Spinal cord (tissue), 10 donors: ENCODE data around the gene VPS35L. TPM values are rescaled to one million over a fixed set of nuclear protein-coding genes. Genes with fewer than 3 reads are reported as not detected.

Source experiments
- DNase-seq, 6 donors: peaks; one replicate each; pipeline versions ENCODE4 v3.0.0 to v3.0.0-alpha.2; 2013 to 2015; ENCODE audit warnings: low spot score in 6 of 6, low read depth in 4 of 6
- H3K27ac ChIP-seq: one replicate; pipeline ENCODE4 v1.5.1; 2013; ENCODE audit warnings: low read depth, low read length, control low read depth
- H3K27me3 ChIP-seq: one replicate; pipeline ENCODE4 v1.6.1; 2013; ENCODE audit warnings: low read length; ENCODE audit not compliant: control insufficient read depth, insufficient read depth
- H3K36me3 ChIP-seq: one replicate; pipeline ENCODE4 v1.6.1; 2013; ENCODE audit warnings: low read length; ENCODE audit not compliant: control insufficient read depth, insufficient read depth
- H3K4me1 ChIP-seq: one replicate; pipeline ENCODE4 v1.6.1; 2013; ENCODE audit warnings: low read length; ENCODE audit not compliant: control insufficient read depth, insufficient read depth
- H3K4me3 ChIP-seq: one replicate; pipeline ENCODE4 v1.5.1; 2013; ENCODE audit warnings: low read depth, low read length, control low read depth
- H3K9me3 ChIP-seq: one replicate; pipeline ENCODE4 v1.6.1; 2013; ENCODE audit warnings: low read length; ENCODE audit not compliant: control insufficient read depth, insufficient read depth
- WGBS: methylation state at CpG from one replicate; pipeline ENCODE4 v1.1.5; 2013; ENCODE audit warnings: missing lambda C conversion rate; ENCODE audit not compliant: insufficient coverage; 5-methylcytosine and 5-hydroxymethylcytosine counted together
- polyA plus RNA-seq, 2 donors: library from polyadenylated mRNA; unstranded; fragments of 120-200 nt; gene quantifications; one replicate each; pipeline ENCODE4 v1.2.1, GENCODE V29; 2013; ENCODE audit not compliant: insufficient read length in 2 of 2
- total RNA-seq, 2 donors: library from RNA; depleted of rRNA in 1 of 2; stranded (reverse); fragments of 120-200 nt in 1 of 2; fragments of >200 nt in 1 of 2; gene quantifications; one replicate each; pipeline versions ENCODE4 v1.2.3 to v1.2.4, GENCODE V29; 2013 to 2014
- donor health status: healthy.

The VPS35L gene
- total and polyA plus RNA-seq, 4 donors, result 58.1 to 67.3 (median 63.8) TPM

GRCh38 chr16:19705146-19705501 lies 149.6 kb downstream of the VPS35L start:
- no peak for DNase-seq
- H3K36me3 ChIP-seq, result peaks cover 81% of the 10 kb centered on the region
- H3K4me1 ChIP-seq, result peaks cover 7% of the 10 kb centered on the region
- H3K4me3 ChIP-seq, result no peak overlapping the region
- H3K9me3 ChIP-seq, result no peaks in the 10 kb centered on the region
- no peaks in the 10 kb centered on the region for H3K27me3 ChIP-seq
- H3K27ac ChIP-seq, result no peak overlapping the region
- 97% methylated on average over 7 of the region's 8 CpGs for WGBS

GRCh38 chr16:19705843-19706242 lies 150.3 kb downstream of the VPS35L start:
- no peak overlapping the region for H3K27ac ChIP-seq
- H3K27me3 ChIP-seq, result no peaks in the 10 kb centered on the region
- H3K4me1 ChIP-seq, result peaks cover 7% of the 10 kb centered on the region
- no peaks in the 10 kb centered on the region for H3K9me3 ChIP-seq
- no peak overlapping the region for H3K4me3 ChIP-seq
- H3K36me3 ChIP-seq, result peaks cover 88% of the 10 kb centered on the region
- WGBS, result 100% methylated on average over 3 of the region's 5 CpGs
- DNase-seq, result no peak

- 98% methylated on average over 15 of the region's 15 CpGs for WGBS
- H3K4me1 ChIP-seq, result peaks cover 7% of the 10 kb centered on the region
- H3K27me3 ChIP-seq, result no peaks in the 10 kb centered on the region
- no peak overlapping the region for H3K4me3 ChIP-seq
- no peak for DNase-seq
- peaks cover 89% of the 10 kb centered on the region for H3K36me3 ChIP-seq
- no peak overlapping the region for H3K27ac ChIP-seq
- H3K9me3 ChIP-seq, result no peaks in the 10 kb centered on the region
Measured at GRCh38 chr16:19706846-19707245, 151.3 kb downstream of the VPS35L start.

- DNase-seq, result no peak
- Histone ChIP-seq H3K4me3 (no peak overlapping the region), H3K27ac (no peak overlapping the region), H3K36me3 (peaks cover 89% of the 10 kb centered on the region), H3K27me3 (no peaks in the 10 kb centered on the region), H3K9me3 (no peaks in the 10 kb centered on the region), H3K4me1 (peaks cover 7% of the 10 kb centered on the region)
- WGBS, result 76% methylated on average over 9 of the region's 22 CpGs
Measured at GRCh38 chr16:19707569-19708295, 152.2 kb downstream of the VPS35L start.

GRCh38 chr16:19708296-19709205 lies 153.0 kb downstream of the VPS35L start:
- H3K27ac ChIP-seq, result no peak overlapping the region
- H3K4me1 ChIP-seq, result peaks cover 7% of the 10 kb centered on the region
- H3K4me3 ChIP-seq, result no peak overlapping the region
- WGBS, result 75% methylated on average over 13 of the region's 18 CpGs
- peaks cover 91% of the 10 kb centered on the region for H3K36me3 ChIP-seq
- H3K9me3 ChIP-seq, result no peaks in the 10 kb centered on the region
- no peaks in the 10 kb centered on the region for H3K27me3 ChIP-seq
- DNase-seq, result no peak

- H3K4me1 ChIP-seq, result peaks cover 7% of the 10 kb centered on the region
- H3K27ac ChIP-seq, result no peak overlapping the region
- H3K36me3 ChIP-seq, result peaks cover 89% of the 10 kb centered on the region
- WGBS, result 94% methylated on average over 22 of the region's 22 CpGs
- no peaks in the 10 kb centered on the region for H3K27me3 ChIP-seq
- no peaks in the 10 kb centered on the region for H3K9me3 ChIP-seq
- DNase-seq, result no peak
- no peak overlapping the region for H3K4me3 ChIP-seq
Measured at GRCh38 chr16:19709381-19710136, 154.1 kb downstream of the VPS35L start.

GRCh38 chr16:19710191-19710908 lies 154.8 kb downstream of the VPS35L start:
- H3K4me1 ChIP-seq, result peaks cover 7% of the 10 kb centered on the region
- no peak overlapping the region for H3K4me3 ChIP-seq
- no peak for DNase-seq
- H3K27me3 ChIP-seq, result no peaks in the 10 kb centered on the region
- H3K27ac ChIP-seq, result no peak overlapping the region
- WGBS, result 77% methylated on average over 22 of the region's 23 CpGs
- H3K36me3 ChIP-seq, result peaks cover 82% of the 10 kb centered on the region
- no peaks in the 10 kb centered on the region for H3K9me3 ChIP-seq

- WGBS, result 63% methylated on average over 11 of the region's 13 CpGs
- H3K27ac ChIP-seq, result no peak overlapping the region
Measured at GRCh38 chr16:19710991-19711545, 155.6 kb downstream of the VPS35L start.

GRCh38 chr16:19711643-19712042 lies 156.1 kb downstream of the VPS35L start:
- peaks cover 11% of the 10 kb centered on the region for H3K4me1 ChIP-seq
- peaks cover 75% of the 10 kb centered on the region for H3K36me3 ChIP-seq
- 95% methylated on average over 10 of the region's 12 CpGs for WGBS
- H3K9me3 ChIP-seq, result no peaks in the 10 kb centered on the region
- H3K27me3 ChIP-seq, result no peaks in the 10 kb centered on the region
- H3K27ac ChIP-seq, result no peak overlapping the region
- H3K4me3 ChIP-seq, result no peak overlapping the region
- no peak for DNase-seq

More at GRCh38 chr16:19710991-19711545, 155.6 kb downstream of the VPS35L start:
- peaks cover 75% of the 10 kb centered on the region for H3K36me3 ChIP-seq
- no peak for DNase-seq
- H3K27me3 ChIP-seq, result no peaks in the 10 kb centered on the region
- no peak overlapping the region for H3K4me3 ChIP-seq
- H3K9me3 ChIP-seq, result no peaks in the 10 kb centered on the region
- peaks cover 7% of the 10 kb centered on the region for H3K4me1 ChIP-seq
